Activated CD4-positive, CD25-positive, alpha-beta regulatory T cell treated with anti-CD3 and anti-CD28 coated beads, Interleukin-2, amount 50 U/mL, for 16 hours (primary cell): ENCODE data around the gene KLHL21.
A peak's percentile ranks its signal among the peaks of the same experiment; 100 is the strongest.

ENCODE experiments used
- DNase-seq: peaks from one replicate; pipeline ENCODE4 v3.0.0-alpha.2; 2020; ENCODE audit warnings: low read depth, low spot score

The KLHL21 gene

DNA sequence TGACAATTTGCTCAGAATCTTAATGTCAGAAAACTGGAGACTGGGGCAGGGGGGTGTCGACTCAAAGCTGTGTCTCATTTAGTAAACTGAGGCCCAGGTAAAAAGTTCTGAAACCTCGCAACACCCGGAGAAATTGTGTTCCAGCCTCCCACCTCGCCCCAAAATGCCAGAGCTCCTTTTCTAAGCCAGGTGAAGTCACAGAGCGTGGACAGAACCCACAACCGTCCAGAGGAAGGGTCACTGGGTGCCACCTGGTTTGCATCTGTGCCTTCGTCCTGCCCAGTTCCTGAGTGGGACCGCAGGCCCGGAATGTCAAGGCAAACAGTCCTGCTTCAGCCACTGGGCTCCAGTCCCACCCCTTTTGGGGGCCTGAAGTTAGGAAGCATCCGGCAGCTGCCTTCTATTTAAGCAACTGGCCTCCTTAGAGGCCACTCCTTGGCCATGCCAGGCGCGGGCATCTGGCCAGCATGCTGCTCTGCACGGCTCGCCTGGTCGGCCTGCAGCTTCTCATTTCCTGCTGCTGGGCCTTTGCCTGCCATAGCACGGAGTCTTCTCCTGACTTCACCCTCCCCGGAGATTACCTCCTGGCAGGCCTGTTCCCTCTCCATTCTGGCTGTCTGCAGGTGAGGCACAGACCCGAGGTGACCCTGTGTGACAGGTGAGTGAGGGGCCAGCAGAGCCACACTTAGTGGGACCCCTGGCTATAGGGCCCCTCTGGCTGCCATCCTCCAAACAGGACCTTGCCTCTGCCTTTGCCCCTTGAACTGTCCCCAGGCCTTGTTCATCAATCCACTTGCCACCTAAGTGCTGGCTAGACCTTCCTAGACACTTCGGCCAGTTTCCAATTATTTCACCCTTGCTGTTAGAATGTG is 47.5 kb downstream of the KLHL21 start, which contains the start of gene TAS1R1:
TSS of gene TAS1R1 (plus strand) at position 401 of the 872 bp plus-strand sequence. CDS start at position 468, 67 bp downstream.
- DNase-seq, result no peak

DNA sequence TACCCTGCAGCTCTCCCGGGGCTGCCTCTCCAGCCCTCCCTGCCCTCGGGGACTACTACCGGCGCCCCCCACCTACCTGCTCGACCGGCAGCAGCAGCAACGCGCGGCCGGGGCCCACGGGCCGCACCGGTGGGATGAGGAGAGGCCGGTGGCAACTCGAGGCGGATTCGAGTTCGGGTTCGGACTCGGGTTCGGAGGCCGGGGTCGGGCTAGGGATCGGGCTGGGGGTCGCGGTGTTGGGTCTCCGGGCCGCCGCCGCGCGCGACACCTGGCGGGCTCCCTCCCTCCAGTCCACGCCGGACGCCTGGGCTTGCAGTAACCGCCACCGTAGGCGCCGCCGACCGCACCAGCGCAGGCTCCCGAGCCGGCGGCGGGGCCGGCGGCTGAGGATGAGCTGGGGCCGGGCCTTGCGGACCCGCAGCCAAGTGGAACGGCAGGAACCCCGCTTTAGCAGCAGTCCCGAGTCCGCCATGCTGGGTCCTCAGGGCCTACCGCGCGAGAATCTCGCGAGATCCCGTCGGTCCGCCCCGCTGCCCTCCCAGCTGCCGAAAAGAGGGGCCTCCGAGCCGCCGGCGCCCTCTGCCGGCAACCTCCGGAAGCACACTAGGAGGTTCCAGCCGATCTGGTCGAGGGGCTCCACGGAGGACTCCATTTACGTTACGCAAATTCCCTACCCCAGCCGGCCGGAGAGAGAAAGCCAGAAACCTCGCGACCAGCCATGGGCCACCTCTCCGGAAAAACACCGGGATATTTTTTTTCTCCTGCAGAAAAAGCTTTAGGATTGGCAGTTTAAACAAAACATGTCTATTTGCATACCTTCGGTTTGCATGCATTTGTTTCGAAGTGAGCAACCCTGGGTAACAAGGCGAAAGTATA is 48.4 kb downstream of the KLHL21 start, which contains the start of gene NOL9:
TSS of gene NOL9 (minus strand) at position 483 of the 876 bp plus-strand sequence. CDS start at position 472, 11 bp downstream.
- DNase-seq, result peak; percentile 88

DNA sequence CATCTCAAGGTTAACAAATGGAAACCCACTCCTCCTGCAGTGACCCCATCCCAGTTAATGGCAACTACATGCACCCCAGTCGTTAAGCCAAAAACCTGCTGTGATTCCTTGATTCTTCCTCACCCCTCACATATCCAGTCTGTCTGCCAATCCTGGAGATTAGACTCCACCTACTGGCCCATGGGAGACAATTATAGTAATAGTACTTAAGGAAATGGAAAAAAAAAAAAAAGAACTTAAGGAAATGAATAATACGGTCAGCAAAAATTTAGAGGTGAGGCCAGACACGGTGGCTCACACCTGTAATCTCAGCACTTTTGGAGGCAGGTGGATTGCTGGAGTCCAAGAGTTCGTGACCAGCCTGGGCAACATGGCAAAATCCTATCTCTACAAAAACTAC is 55.4 kb downstream of the KLHL21 start:
- no peak for DNase-seq

DNA sequence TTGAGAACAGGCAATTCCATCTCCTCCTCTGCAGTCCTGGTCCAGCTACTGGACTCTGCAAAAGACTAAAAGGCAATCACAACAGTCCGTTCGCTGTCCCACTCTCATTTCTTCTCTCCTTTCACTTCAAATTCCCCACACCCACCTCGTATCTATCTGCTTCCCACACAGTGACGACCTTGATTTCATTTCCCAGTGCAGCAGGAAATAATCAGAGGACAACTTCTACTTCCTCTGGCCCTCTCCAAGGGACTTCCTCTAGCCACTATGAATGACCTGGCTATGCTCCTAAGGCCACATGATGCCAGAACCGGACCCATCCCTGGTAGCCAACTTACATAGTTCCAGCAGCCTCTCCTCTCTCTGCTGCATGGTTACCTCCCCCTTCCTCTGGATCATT is 56.3 kb downstream of the KLHL21 start:
- DNase-seq, result no peak

DNA sequence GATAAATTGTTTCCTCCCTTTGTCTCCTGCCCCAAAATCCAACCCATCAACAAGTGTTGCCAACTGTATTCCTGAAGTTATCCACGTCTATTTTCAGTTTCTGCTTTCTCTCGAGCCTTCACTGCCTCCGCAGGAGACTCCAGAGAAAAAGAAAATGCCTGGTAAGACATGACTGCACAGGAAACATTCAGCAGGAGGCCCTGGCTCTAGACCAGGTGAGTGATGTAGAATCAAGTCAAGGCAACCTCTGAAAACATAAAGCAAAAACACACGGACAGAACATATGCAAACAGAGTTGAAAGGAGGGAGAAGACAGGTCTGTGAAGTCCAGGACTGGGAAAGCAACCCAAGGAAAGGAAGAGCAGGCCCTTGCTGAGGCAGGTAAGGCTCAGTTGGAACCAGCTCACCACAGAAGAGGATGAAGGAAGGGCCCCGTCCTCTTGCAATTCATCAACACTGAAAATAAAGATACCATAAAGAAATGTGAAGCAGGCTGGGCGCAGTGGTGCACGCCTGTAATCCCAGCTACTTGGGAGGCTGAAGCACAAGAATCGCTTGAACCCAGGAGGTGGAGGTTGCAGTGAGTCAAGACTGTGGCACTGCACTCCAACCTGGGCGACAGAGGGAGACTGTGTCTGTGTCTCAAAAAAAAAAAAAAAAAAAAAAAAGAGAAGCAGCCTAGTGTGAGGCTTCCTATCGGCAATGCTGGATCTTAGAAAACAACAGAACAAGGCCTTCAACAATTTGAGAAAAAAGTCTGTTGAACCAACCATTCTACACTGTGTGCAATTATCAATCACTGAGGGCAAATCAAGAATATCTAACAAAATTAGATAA is 57.2 kb downstream of the KLHL21 start:
- DNase-seq, result no peak

DNA sequence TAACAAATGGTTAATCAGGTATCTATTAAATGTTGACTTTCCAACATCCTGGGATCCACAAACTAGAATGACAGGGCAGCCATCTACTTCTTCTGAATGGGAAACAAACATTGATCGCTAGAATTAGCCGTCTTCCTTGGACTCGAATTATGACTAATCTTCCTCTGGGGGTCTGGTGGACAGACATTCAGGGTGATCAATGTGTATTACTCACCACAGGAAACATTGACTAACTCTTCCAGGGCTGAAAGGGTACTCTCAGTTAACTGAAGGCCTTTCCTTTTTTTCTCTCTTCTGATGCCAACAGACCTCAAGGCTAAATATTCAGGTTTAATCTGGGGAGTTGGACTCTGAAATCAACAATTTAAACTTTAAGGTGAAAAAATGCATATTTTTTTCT is 57.8 kb downstream of the KLHL21 start:
- DNase-seq, result no peak
